Measurements from ENCODE around the gene ANOS1. TPM values are rescaled to one million over a fixed set of nuclear protein-coding genes. Genes with fewer than 3 reads are reported as not detected.
"Not testable (repeated sequence)": the region's sequence is repeated elsewhere in the genome, so short reads cannot be mapped to it uniquely, and the experiment has no call there.

ANOS1 gene
- total RNA-seq, 1 donor from 2014 or later = 22.0 TPM

DNA sequence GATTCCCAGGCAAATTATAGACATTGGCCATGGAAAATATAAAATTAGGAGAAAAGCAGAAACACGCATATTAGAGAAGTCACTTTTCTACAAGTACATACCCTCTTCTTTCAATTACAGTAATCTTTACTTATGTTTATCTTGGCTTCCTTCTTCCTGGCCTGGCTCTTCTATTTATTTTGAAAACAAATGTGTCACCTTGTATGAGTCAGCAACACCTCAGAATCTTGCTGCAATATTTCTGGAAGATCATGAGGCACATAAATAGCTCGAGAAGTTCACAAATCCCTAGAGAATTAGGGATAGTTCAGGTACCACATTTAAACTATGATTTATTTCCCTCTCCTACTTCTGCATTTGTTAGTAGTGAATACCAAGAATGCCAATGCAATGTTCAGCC is 124.6 kb downstream of the ANOS1 start:
- DNase-seq = no peak

- no peak for DNase-seq
Observed at GRCh38 chrX:8604131-8604530, 127.8 kb downstream of the ANOS1 start.

GRCh38 chrX:8591501-8591900 is 140.4 kb downstream of the ANOS1 start:
- no peak for DNase-seq

DNA sequence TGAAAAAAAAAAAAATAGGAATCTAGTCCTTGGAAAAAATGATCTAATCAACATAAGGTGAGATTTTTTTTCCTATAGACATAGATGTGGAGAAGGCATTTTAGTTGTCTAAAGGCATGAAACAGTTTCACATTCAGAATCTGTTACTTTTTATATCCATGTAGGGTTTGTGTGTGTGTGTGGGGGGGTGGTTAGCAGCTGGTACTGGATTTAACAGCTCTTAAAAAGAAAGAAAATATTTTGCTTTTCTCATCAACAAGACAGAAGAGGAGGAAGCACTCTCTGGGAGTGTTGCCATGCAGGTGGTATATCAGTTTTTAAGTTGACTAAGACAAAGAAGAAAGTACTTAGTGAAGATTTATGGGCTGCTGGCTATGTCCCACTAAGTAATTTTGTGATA is 145.0 kb downstream of the ANOS1 start:
- DNase-seq = no peak

- no peak for DNase-seq
Observed at GRCh38 chrX:8579602-8580001, 152.3 kb downstream of the ANOS1 start.

DNA sequence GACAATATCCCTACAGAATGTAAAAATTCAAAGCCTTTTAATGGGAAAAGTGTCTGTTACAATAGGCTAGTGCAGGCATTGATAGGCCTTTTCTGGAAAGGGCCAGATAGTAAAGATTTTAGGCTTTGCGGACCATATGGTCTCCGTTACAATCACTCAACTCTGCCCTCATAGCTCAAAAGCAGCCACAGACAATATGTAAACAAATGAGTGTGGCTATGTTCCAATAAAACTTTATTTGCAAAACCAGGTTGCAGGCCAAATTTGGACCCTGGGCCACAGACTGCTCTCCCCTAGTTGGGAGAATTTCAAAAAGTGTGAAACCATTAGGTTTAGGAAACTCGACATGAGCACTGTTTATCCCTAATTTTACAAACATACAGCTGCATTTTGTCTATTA is 155.1 kb downstream of the ANOS1 start:
- no peak for DNase-seq

DNA sequence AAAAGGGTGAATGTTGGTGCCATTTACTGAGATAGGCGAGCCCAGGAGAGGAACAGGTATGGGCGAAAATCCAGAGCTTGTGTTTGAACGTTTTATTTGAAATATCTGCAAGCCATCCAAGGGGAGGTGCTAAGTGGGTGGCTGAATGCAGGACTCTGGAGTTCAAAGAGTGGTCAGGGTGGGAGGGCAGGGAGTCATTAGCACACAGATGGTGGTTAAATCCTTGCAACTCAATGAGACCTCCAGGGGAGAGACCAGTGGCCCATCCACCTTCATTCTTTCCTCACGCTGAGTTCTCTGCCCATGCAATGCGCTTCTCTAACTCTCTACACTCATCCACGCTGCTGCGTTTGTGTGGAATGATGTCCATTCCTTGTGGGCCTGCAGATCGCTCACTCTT is 166.2 kb downstream of the ANOS1 start:
- DNase-seq = no peak

DNA sequence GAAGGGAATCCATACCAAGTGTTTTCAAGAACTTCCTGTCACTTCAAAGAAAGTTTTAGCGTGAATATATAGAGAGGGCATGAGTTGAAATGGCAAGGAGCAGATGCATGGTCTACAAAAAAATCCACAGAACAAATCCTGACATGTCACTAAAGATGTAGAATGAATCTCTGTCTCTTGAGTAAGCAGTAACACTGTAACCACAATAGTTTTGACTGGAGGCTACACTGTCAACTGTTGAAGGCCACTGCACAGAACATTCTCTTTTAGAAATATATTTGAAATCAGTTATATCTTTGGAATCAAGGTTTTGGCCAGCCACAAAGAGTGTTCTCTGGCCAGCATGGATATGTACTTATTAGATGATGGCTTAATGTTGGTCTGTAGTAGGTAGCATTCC is 183.5 kb downstream of the ANOS1 start:
- no peak for DNase-seq

- DNase-seq = no peak
Observed at GRCh38 chrX:8546715-8547114, 185.2 kb downstream of the ANOS1 start.

GRCh38 chrX:8520791-8521190 is 211.1 kb downstream of the ANOS1 start:
- DNase-seq = no peak

DNA sequence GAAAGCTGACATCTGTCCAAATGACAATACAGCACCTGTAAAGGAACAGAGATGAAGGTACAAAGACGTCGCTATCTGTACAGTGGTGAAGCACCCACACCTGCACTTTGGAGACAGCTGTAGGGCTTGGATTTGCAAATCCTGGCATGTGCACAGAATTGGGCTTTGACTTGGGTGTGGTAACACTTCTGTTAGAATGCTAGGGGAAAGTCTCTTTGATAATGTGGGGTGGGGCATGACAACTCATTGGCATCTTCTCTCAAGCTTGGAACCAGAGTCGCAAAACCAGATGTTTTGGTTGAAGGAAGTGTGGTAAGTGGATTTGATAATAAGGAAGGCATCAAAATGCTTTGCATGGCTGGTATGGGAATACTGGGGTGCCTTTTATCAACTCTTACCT is 211.8 kb downstream of the ANOS1 start:
- no peak for DNase-seq

DNA sequence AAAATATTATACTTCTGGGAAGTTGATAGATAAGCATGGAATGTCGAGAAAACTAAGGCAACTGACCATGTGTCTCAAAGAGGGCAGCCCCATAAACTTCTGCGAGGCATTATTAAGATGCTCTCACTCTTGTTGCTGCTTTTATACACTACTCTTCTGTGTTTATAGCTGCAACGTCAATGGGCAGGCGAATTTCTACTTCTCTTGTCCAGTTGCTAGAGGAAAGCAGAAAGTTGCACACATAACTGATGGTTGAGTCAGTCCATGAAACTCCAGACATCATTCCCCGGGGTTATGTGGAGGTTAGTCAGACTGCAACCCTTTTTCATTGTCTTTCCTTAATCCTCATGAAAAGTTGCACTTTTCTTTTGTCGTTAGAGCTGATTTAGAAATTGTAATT is 227.5 kb downstream of the ANOS1 start:
- DNase-seq = no peak

DNA sequence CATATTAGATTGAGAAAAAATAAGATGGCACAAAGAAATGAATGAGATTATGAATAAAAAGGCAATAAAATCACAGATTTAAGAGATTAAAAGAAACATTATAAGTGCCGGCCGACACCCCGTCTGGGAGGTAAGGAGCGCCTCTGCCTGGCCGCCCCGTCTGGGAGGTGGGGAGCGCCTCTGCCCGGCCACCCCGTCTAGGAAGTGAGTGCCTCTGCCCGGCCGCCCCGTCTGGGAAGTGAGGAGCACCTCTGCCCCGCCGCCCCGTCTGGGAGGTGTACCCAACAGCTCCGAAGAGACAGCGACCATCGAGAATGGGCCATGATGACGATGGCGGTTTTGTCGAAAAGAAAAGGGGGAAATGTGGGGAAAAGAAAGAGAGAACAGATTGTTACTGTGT is 229.8 kb downstream of the ANOS1 start:
- not testable (repeated sequence) for DNase-seq

GRCh38 chrX:8500203-8500602 is 231.7 kb downstream of the ANOS1 start:
- DNase-seq = no peak

- not testable (repeated sequence) for DNase-seq
Observed at GRCh38 chrX:8495036-8495435, 236.9 kb downstream of the ANOS1 start.

- DNase-seq = no peak
Observed at GRCh38 chrX:8484360-8484949, 247.5 kb downstream of the ANOS1 start.

Other genes starting within 250 kb of the ANOS1 start
- gene FAM9A, start 69.2 kb upstream of the ANOS1 start, total RNA-seq = not detected